GM12878 (cell line): ENCODE results near the gene AIG1. TPM values are rescaled to one million over a fixed set of nuclear protein-coding genes. Genes with fewer than 3 reads are reported as not detected.

Experiments
- ATAC-seq: fragments of 200-7000 bp; cut with Tn5 transposase; 3 replicates; pipeline ENCODE4 v1.9.1; 2020; ENCODE audit warnings: mild to moderate bottlenecking, moderate library complexity
- BruUV-seq: library from RNA; stranded (reverse); fragments of 400-500 nt; replicated peaks from 2 replicates; lab custom pipeline; 2021; lab: Mats Ljungman, UMichigan
- CTCF ChIA-PET: fragments of 300-600 bp; sonication (Branson Sonifier 250); formaldehyde crosslinking; extraction: SDS; loops from one replicate; lab custom pipeline; 2021; ENCODE audit warnings: inconsistent platforms; lab: Yijun Ruan, JAX
- POLR2A ChIA-PET: fragments of 350-600 bp; formaldehyde crosslinking; extraction: SDS; loops from one replicate; lab custom pipeline; 2021; ENCODE audit warnings: inconsistent platforms; lab: Charles Lee
- RAD21 ChIA-PET: fragments of 300-600 bp; sonication (Branson Sonifier 250); formaldehyde crosslinking; loops from one replicate; lab custom pipeline; 2023; ENCODE audit warnings: antibody characterized with exemption; ENCODE audit not compliant: unreplicated experiment; lab: Charles Lee
- SMC1A ChIA-PET: fragments of 300-600 bp; sonication (Branson Sonifier 250); formaldehyde crosslinking; loops from one replicate; lab custom pipeline; 2023; ENCODE audit not compliant: unreplicated experiment, uncharacterized antibody; lab: Charles Lee
- DNase-seq: peaks from one replicate; pipeline ENCODE4 v3.0.0-alpha.2; 2011; ENCODE audit warnings: low read depth, low spot score
- FAIRE-seq: peaks from 3 replicates; lab custom pipeline; 2011; peaks lifted over from hg19 to GRCh38; lab: Jason Lieb, UNC
- H2AFZ ChIP-seq: 2 replicates; pipeline ENCODE4 v1.6.0; 2011; ENCODE audit warnings: low read depth, low read length, control low read depth; ENCODE audit not compliant: control insufficient read depth
- H3K27ac ChIP-seq: 2 replicates; pipeline ENCODE4 v1.5.1; 2011; ENCODE audit warnings: control low read depth; ENCODE audit not compliant: control insufficient read depth, insufficient read depth
- H3K27me3 ChIP-seq, 2 experiments: replicated peaks in 1 of 2; 2 replicates each; pipeline versions ENCODE4 v1.6.0 to v1.6.1; 2011; ENCODE audit warnings: low read length in 1 of 2; ENCODE audit not compliant: control insufficient read depth in 2 of 2, insufficient read depth in 2 of 2
- H3K36me3 ChIP-seq, 2 experiments: 2 replicates each; pipeline ENCODE4 v1.5.1; 2011; ENCODE audit warnings: low read length in 1 of 2; ENCODE audit not compliant: control insufficient read depth in 2 of 2, insufficient read depth in 2 of 2
- H3K4me1 ChIP-seq: 2 replicates; pipeline ENCODE4 v1.6.1; 2011; ENCODE audit warnings: mild to moderate bottlenecking, low read length, moderate library complexity, mixed read lengths; ENCODE audit not compliant: control insufficient read depth, insufficient read depth
- H3K4me2 ChIP-seq: 2 replicates; pipeline ENCODE4 v1.6.0; 2011; ENCODE audit warnings: control low read depth; ENCODE audit not compliant: control insufficient read depth, insufficient read depth
- H3K4me3 ChIP-seq: fragments of 200-600 bp; sonication (generic); 2 replicates; pipeline ENCODE4 v1.5.1; 2016
- H3K79me2 ChIP-seq: 2 replicates; pipeline ENCODE4 v1.6.0; 2011; ENCODE audit warnings: low read length; ENCODE audit not compliant: control insufficient read depth, insufficient read depth
- H3K9ac ChIP-seq: 2 replicates; pipeline ENCODE4 v1.8.0; 2011; ENCODE audit warnings: low read length, control low read depth, mixed read lengths; ENCODE audit not compliant: control insufficient read depth, insufficient read depth
- H3K9me3 ChIP-seq: replicated peaks from 3 replicates; pipeline ENCODE4 v1.5.1; 2011; ENCODE audit warnings: mild to moderate bottlenecking, low read length; ENCODE audit not compliant: control insufficient read depth, insufficient read depth
- H4K20me1 ChIP-seq: 2 replicates; pipeline ENCODE4 v1.6.0; 2011; ENCODE audit not compliant: control insufficient read depth, insufficient read depth
- BHLHE40 ChIP-seq, 2 experiments: fragments of 450-650 bp in 1 of 2; IDR thresholded peaks; 2 replicates each; pipeline ENCODE4 v1.6.1; 2011 to 2017; ENCODE audit warnings: low read depth in 2 of 2, borderline replicate concordance in 1 of 2, improper control_type of control experiment in 1 of 2, low read length in 1 of 2, mild to moderate bottlenecking in 1 of 2
- CTCF ChIP-seq, 3 experiments: IDR thresholded peaks in 2 of 3; conservative IDR thresholded peaks in 1 of 3; 2 replicates each; pipeline ENCODE4 v1.5.1; 2011; ENCODE audit warnings: low read depth in 3 of 3, low read length in 3 of 3, mild to moderate bottlenecking in 3 of 3, control low read depth in 2 of 3, moderate library complexity in 2 of 3, inconsistent platforms in 1 of 3, mixed read lengths in 1 of 3; ENCODE audit not compliant: control insufficient read depth in 2 of 3, insufficient read depth in 1 of 3; ENCODE audit errors: extremely low read depth in 1 of 3
- IKZF1 ChIP-seq: fragments of 450-650 bp; conservative IDR thresholded peaks from 2 replicates; pipeline ENCODE4 v1.6.1; 2017; ENCODE audit warnings: antibody characterized with exemption, mild to moderate bottlenecking
- MTA3 ChIP-seq: IDR thresholded peaks from 2 replicates; pipeline ENCODE4 v1.6.1; 2012; ENCODE audit warnings: low read length, inconsistent platforms, borderline replicate concordance
- MXI1 ChIP-seq: fragments of 150-350 bp; IDR thresholded peaks from 2 replicates; pipeline ENCODE4 v1.6.1; 2011; ENCODE audit warnings: low read depth, mild to moderate bottlenecking, inconsistent platforms, low read length, improper control_type of control experiment
- NFYB ChIP-seq: IDR thresholded peaks from 2 replicates; pipeline ENCODE4 v1.6.1; 2011; ENCODE audit warnings: low read depth, mild to moderate bottlenecking, low read length, improper control_type of control experiment, moderate library complexity; ENCODE audit not compliant: insufficient read depth
- NR2C2 ChIP-seq: IDR thresholded peaks from 2 replicates; pipeline ENCODE4 v1.6.1; 2011; ENCODE audit warnings: borderline replicate concordance, low read depth; ENCODE audit not compliant: control insufficient read depth, insufficient read length
- RAD21 ChIP-seq: IDR thresholded peaks from 2 replicates; pipeline ENCODE4 v1.6.1; 2011; ENCODE audit warnings: mild to moderate bottlenecking, low read depth, low read length, moderate library complexity; ENCODE audit not compliant: insufficient read depth
- REST ChIP-seq: IDR thresholded peaks from 2 replicates; pipeline ENCODE4 v1.6.1; 2012; ENCODE audit warnings: mild to moderate bottlenecking, low read depth, low read length
- RUNX3 ChIP-seq: IDR thresholded peaks from 2 replicates; pipeline ENCODE4 v1.6.1; 2012; ENCODE audit warnings: low read length, inconsistent platforms
- ZNF217 ChIP-seq: fragments of 450-650 bp; IDR thresholded peaks from 2 replicates; pipeline ENCODE4 v1.6.1; 2017; ENCODE audit warnings: antibody characterized with exemption, mild to moderate bottlenecking
- ZNF592 ChIP-seq: fragments of 450-650 bp; IDR thresholded peaks from 2 replicates; pipeline ENCODE4 v1.6.1; 2017; ENCODE audit warnings: mild to moderate bottlenecking, moderate library complexity
- WGBS: methylation state at CpG from one replicate; pipeline ENCODE4 v1.1.6; 2016; ENCODE audit warnings: low lambda C conversion rate; ENCODE audit not compliant: insufficient replicate concordance, insufficient coverage; ENCODE audit errors: missing lambda C conversion rate; 5-methylcytosine and 5-hydroxymethylcytosine counted together
- in situ Hi-C: fragments of 300-500 bp; cut with MboI; formaldehyde crosslinking; loops from 9 replicates; pipeline ENCODE4 v1.14.3; 2018; ENCODE audit warnings: mixed read lengths
- intact Hi-C: fragments of 100-400 bp; cut with micrococcal nuclease; formaldehyde crosslinking; loops from one replicate; pipeline ENCODE4 v1.14.2; 2022; ENCODE audit not compliant: unreplicated experiment
- polyA plus RNA-seq, 11 experiments: library from polyadenylated mRNA; depleted of rRNA in 4 of 11; unstranded in 6 of 11; stranded (reverse) in 5 of 11; fragments of >200 nt; fragmentation: Nextera tagmentation in 4 of 11; fragmentation: Illumina TruSeq in 1 of 11; extraction: Ambion mirVana in 4 of 11; extraction: Trizol in 1 of 11; gene quantifications; 1 replicate in 1 of 11; 2 replicates in 10 of 11; pipeline versions ENCODE4 v1.2.1 to v1.2.3, GENCODE V29; 2011 to 2016; ENCODE audit warnings: inconsistent platforms in 2 of 11, missing spikeins in 2 of 11, low read depth in 1 of 11
- total RNA-seq, 4 experiments: library from RNA; depleted of rRNA in 3 of 4; stranded (reverse); fragments of >200 nt in 3 of 4; fragmentation: Illumina TruSeq in 1 of 4; extraction: Trizol in 1 of 4; gene quantifications; 2 replicates each; pipeline versions ENCODE4 v1.2.1 to v1.2.3, GENCODE V29; 2013 to 2021
- TF ChIP-seq, protein P1 (sequence below): IDR thresholded peaks from 2 replicates; pipeline ENCODE4 v1.6.1; 2011; ENCODE audit warnings: borderline replicate concordance, low read depth, mild to moderate bottlenecking, moderate library complexity, mixed read lengths, low read length; ENCODE audit not compliant: insufficient read depth; ENCODE audit errors: extremely low read length

The AIG1 gene
- total and polyA plus RNA-seq, 10 of the 15 experiments (the other 5 are each of a cell fraction or from before 2014, with no cell fraction given), result 27.0 to 74.5 (median 36.4) TPM

DNA sequence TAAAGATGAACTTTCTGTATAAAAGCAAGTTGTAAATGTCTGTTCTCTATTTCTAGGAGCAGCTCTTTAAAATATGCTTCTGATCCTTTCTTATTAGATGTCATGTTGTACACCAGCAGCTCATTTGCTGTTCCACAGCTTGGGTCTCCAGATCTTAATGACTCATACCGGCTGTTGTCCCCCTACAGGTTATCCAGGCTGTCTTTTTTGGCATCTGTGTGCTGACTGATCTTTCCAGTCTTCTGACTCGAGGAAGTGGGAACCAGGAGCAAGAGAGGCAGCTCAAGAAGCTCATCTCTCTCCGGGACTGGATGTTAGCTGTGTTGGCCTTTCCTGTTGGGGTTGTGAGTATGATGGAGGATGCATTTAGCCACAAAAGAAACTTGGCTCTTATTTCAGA lies 76.0 kb downstream of the AIG1 start:
- H3K4me2 ChIP-seq, result no peak overlapping the region
- peaks cover 1% of the 10 kb centered on the region; the same call in 2 of the 3 replicates for H3K9me3 ChIP-seq
- ChIA-PET CTCF (interaction anchor here (1.7 kb wide), 1 partner anchor 131 kb away, joined by 3 read pairs; no protein-coding TSS in a partner anchor), POLR2A (no interaction called here), RAD21 (no interaction called here), SMC1A (interaction anchor here (0.5 to 0.7 kb wide), 2 partner anchors 40 to 84 kb away, joined by 3 to 4 read pairs; no protein-coding TSS in a partner anchor)
- 72% methylated on average over 3 of the region's 3 CpGs for WGBS
- H3K4me3 ChIP-seq, result no peak overlapping the region
- BruUV-seq, result no TSS peak
- in situ Hi-C loops (no loop called here), intact Hi-C loops (no loop called here)
- no peaks in the 10 kb centered on the region; a peak in 1 of 4 replicates for H3K36me3 ChIP-seq
- no peaks in the 10 kb centered on the region for H3K79me2 ChIP-seq
- H3K9ac ChIP-seq, result no peak overlapping the region
- FAIRE-seq (no peak), ATAC-seq (no peak), DNase-seq (no peak)
- H2AFZ ChIP-seq, result no peak overlapping the region
- H4K20me1 ChIP-seq, result no peaks in the 10 kb centered on the region
- no peaks in the 10 kb centered on the region for H3K4me1 ChIP-seq
- H3K27ac ChIP-seq, result no peak overlapping the region
- H3K27me3 ChIP-seq, result no peaks in the 10 kb centered on the region
- no peak for TF ChIP-seq RAD21
- TF ChIP-seq NR2C2, result no peak
- TF ChIP-seq IKZF1, result no peak
- TF ChIP-seq NFYB, result no peak
- no peak for TF ChIP-seq ZNF217
- no peak for TF ChIP-seq MTA3
- no peak for TF ChIP-seq REST
- TF ChIP-seq, protein P1, sequence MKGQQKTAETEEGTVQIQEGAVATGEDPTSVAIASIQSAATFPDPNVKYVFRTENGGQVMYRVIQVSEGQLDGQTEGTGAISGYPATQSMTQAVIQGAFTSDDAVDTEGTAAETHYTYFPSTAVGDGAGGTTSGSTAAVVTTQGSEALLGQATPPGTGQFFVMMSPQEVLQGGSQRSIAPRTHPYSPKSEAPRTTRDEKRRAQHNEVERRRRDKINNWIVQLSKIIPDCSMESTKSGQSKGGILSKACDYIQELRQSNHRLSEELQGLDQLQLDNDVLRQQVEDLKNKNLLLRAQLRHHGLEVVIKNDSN, result no peak
- no peak for TF ChIP-seq BHLHE40 (IDR thresholded peaks at IDR 0.05; ENCODE audit: borderline replicate concordance in 1 of 2, low read depth in 2 of 2, low read length in 1 of 2)
- no peak for TF ChIP-seq ZNF592
- TF ChIP-seq CTCF (IDR thresholded peaks at IDR 0.05 in 2 of 3, conservative IDR thresholded peaks at IDR 0.05 in 1 of 3; ENCODE audit: control insufficient read depth in 2 of 3, extremely low read depth in 1 of 3, insufficient read depth in 1 of 3, low read depth in 3 of 3, low read length in 3 of 3), result no peak
- TF ChIP-seq RUNX3, result no peak
- no peak for TF ChIP-seq MXI1
